HepG2 (cell line): ENCODE data around the gene AQP9. TPM values are rescaled to one million over a fixed set of nuclear protein-coding genes. Genes with fewer than 3 reads are reported as not detected.
A peak's percentile ranks its signal among the peaks of the same experiment; 100 is the strongest.

Source experiments
- CREM ChIP-seq, 2 experiments: sonication (generic) in 1 of 2; formaldehyde crosslinking in 1 of 2; IDR thresholded peaks; 2 replicates each; pipeline versions ENCODE4 v1.4.0 to v1.6.1; 2016 to 2020; ENCODE audit warnings: antibody characterized with exemption in 1 of 2, mild to moderate bottlenecking in 1 of 2, missing genetic modification reagents in 1 of 2
- ESRRA ChIP-seq: sonication (generic); formaldehyde crosslinking; IDR thresholded peaks from 2 replicates; pipeline ENCODE4 v1.5.1; 2020; ENCODE audit warnings: mild to moderate bottlenecking, low read depth, missing genetic modification reagents
- ETV5 ChIP-seq: IDR thresholded peaks from 2 replicates; pipeline ENCODE4 v1.6.1; 2018; ENCODE audit warnings: missing biosample characterization, missing genetic modification reagents, inconsistent platforms, borderline replicate concordance
- FOSL2 ChIP-seq: sonication (generic); formaldehyde crosslinking; IDR thresholded peaks from 2 replicates; pipeline ENCODE4 v1.4.0; 2020; ENCODE audit warnings: missing genetic modification reagents
- FOXA1 ChIP-seq, 2 experiments: fragments of 450-650 bp in 1 of 2; sonication (generic) in 1 of 2; formaldehyde crosslinking in 1 of 2; IDR thresholded peaks; 2 replicates each; pipeline versions ENCODE4 v1.4.0 to v1.6.1; 2016 to 2020; ENCODE audit warnings: missing genetic modification reagents in 1 of 2
- FOXO1 ChIP-seq: sonication (generic); formaldehyde crosslinking; IDR thresholded peaks from 2 replicates; pipeline ENCODE4 v1.4.0; 2020; ENCODE audit warnings: missing genetic modification reagents
- FOXP1 ChIP-seq, 2 experiments: fragments of 450-650 bp in 1 of 2; IDR thresholded peaks; 2 replicates each; pipeline ENCODE4 v1.6.1; 2017 to 2018; ENCODE audit warnings: antibody characterized with exemption in 1 of 2
- HOXD1 ChIP-seq: sonication (generic); formaldehyde crosslinking; IDR thresholded peaks from 2 replicates; pipeline ENCODE4 v1.5.0; 2020; ENCODE audit warnings: missing genetic modification reagents
- MAX ChIP-seq: IDR thresholded peaks from 2 replicates; pipeline ENCODE4 v1.6.1; 2012; ENCODE audit warnings: inconsistent platforms
- MED1 ChIP-seq: sonication (generic); formaldehyde crosslinking; IDR thresholded peaks from 2 replicates; pipeline ENCODE4 v1.4.0; 2020; ENCODE audit warnings: missing genetic modification reagents
- MIXL1 ChIP-seq: IDR thresholded peaks from 2 replicates; pipeline ENCODE4 v1.6.1; 2016
- MLX ChIP-seq: IDR thresholded peaks from 2 replicates; pipeline ENCODE4 v1.6.1; 2016
- MYPOP ChIP-seq: sonication (generic); formaldehyde crosslinking; IDR thresholded peaks from 2 replicates; pipeline ENCODE4 v1.8.1; 2023; ENCODE audit warnings: mild to moderate bottlenecking, moderate library complexity, missing genetic modification reagents
- PHF20 ChIP-seq: sonication (generic); formaldehyde crosslinking; IDR thresholded peaks from 2 replicates; pipeline ENCODE4 v1.5.0; 2020; ENCODE audit warnings: mild to moderate bottlenecking, missing genetic modification reagents
- SALL1 ChIP-seq: sonication (generic); formaldehyde crosslinking; IDR thresholded peaks from 2 replicates; pipeline ENCODE4 v1.8.0; 2022; ENCODE audit warnings: mild to moderate bottlenecking, missing genetic modification reagents
- SOX5 ChIP-seq: IDR thresholded peaks from 2 replicates; pipeline ENCODE4 v1.6.1; 2016; ENCODE audit warnings: borderline replicate concordance
- TARDBP ChIP-seq: sonication (generic); formaldehyde crosslinking; IDR thresholded peaks from 2 replicates; pipeline ENCODE4 v1.8.0; 2022; ENCODE audit warnings: mild to moderate bottlenecking, missing genetic modification reagents
- TBX2 ChIP-seq: sonication (generic); formaldehyde crosslinking; IDR thresholded peaks from 2 replicates; pipeline ENCODE4 v1.5.0; 2020; ENCODE audit warnings: missing genetic modification reagents, mild to moderate bottlenecking, borderline replicate concordance
- TCF7 ChIP-seq: sonication (generic); IDR thresholded peaks from 2 replicates; pipeline ENCODE4 v1.6.1; 2016; ENCODE audit warnings: antibody characterized with exemption, low read depth
- THAP11 ChIP-seq: IDR thresholded peaks from 2 replicates; pipeline ENCODE4 v1.6.1; 2016; ENCODE audit warnings: missing biosample characterization, missing genetic modification reagents
- XRCC5 ChIP-seq: fragments of 200-400 bp; formaldehyde crosslinking; optimal IDR thresholded peaks from 2 replicates; pipeline ENCODE3; 2017; ENCODE audit warnings: mild to moderate bottlenecking, low read length
- YEATS4 ChIP-seq: sonication (generic); formaldehyde crosslinking; IDR thresholded peaks from 2 replicates; pipeline ENCODE4 v1.4.0; 2020; ENCODE audit warnings: missing genetic modification reagents, borderline replicate concordance
- ZBTB20 ChIP-seq: sonication (generic); formaldehyde crosslinking; IDR thresholded peaks from 2 replicates; pipeline ENCODE4 v1.8.1; 2023; ENCODE audit warnings: missing genetic modification reagents, low read depth, mild to moderate bottlenecking, borderline replicate concordance
- ZBTB38 ChIP-seq: sonication (generic); formaldehyde crosslinking; IDR thresholded peaks from 2 replicates; pipeline ENCODE4 v1.5.1; 2020; ENCODE audit warnings: mild to moderate bottlenecking, missing genetic modification reagents
- ZNF101 ChIP-seq: sonication (generic); formaldehyde crosslinking; IDR thresholded peaks from 2 replicates; pipeline ENCODE4 v1.4.0; 2020; ENCODE audit warnings: mild to moderate bottlenecking, low read depth, missing genetic modification reagents, borderline replicate concordance
- ZNF264 ChIP-seq: sonication (generic); formaldehyde crosslinking; IDR thresholded peaks from 2 replicates; pipeline ENCODE4 v1.4.0; 2020; ENCODE audit warnings: missing genetic modification reagents
- ZNF292 ChIP-seq: sonication (generic); formaldehyde crosslinking; IDR thresholded peaks from 2 replicates; pipeline ENCODE4 v1.8.1; 2022; ENCODE audit warnings: mild to moderate bottlenecking, low read depth, missing genetic modification reagents, borderline replicate concordance
- ZNF33B ChIP-seq: sonication (generic); formaldehyde crosslinking; IDR thresholded peaks from 2 replicates; pipeline ENCODE4 v1.5.1; 2020; ENCODE audit warnings: mild to moderate bottlenecking, missing genetic modification reagents
- ZNF552 ChIP-seq: sonication (generic); formaldehyde crosslinking; IDR thresholded peaks from 2 replicates; pipeline ENCODE4 v1.9.0; 2022; ENCODE audit warnings: missing genetic modification reagents, mild to moderate bottlenecking, borderline replicate concordance
- ZNF781 ChIP-seq: sonication (generic); formaldehyde crosslinking; IDR thresholded peaks from 2 replicates; pipeline ENCODE4 v1.5.1; 2020; ENCODE audit warnings: borderline replicate concordance, mild to moderate bottlenecking, missing genetic modification reagents; ENCODE audit errors: not compliant biosample characterization
- polyA plus RNA-seq, 8 experiments: library from polyadenylated mRNA; depleted of rRNA in 3 of 8; stranded (reverse) in 7 of 8; unstranded in 1 of 8; fragments of >200 nt; fragmentation: Illumina TruSeq in 4 of 8; extraction: Trizol in 4 of 8; gene quantifications; 2 replicates each; pipeline versions ENCODE4 v1.2.1 to v1.2.3, GENCODE V29; 2011 to 2016; ENCODE audit warnings: low read depth in 4 of 8, missing spikeins in 1 of 8, mixed read lengths in 1 of 8; ENCODE audit not compliant: insufficient read depth in 1 of 8
- total RNA-seq, 5 experiments: library from RNA; depleted of rRNA; stranded (reverse); fragments of >200 nt; fragmentation: Illumina TruSeq; extraction: Trizol; gene quantifications; 2 replicates each; pipeline ENCODE4 v1.2.3, GENCODE V29; 2016; ENCODE audit warnings: low read depth in 1 of 5

The AQP9 gene
- total and polyA plus RNA-seq, 2 of the 13 experiments (the other 11 are each of a cell fraction or from before 2014, with no cell fraction given), result not detected

DNA sequence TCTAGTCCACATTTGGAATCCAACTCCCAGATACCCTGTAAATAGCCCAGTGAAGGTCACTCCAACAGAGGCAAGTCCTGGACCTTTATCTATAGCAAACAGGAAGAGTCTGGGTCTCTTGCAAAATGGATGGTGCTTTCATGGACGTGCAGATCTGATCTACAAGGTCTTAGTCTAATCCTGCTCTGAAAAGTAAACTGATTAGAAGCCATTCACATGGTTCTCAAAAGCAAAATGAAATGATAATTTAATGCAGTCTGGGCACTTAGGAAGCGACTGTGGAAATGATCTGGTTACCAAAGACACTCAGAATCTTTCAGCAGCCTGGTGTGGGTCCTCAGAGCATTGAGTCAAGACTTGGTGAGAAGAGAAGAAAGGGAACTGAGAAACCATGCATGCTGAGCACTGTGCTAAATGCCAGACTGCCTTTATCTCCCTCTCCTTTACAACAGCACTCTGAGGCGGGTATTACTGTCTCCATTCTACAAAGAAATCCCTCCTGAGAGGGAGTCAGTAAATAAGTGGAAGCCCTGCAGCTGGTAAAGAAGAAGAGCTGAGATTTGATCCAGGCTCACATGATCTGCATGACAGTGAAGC lies 29.0 kb downstream of the AQP9 start (continued):
- TF ChIP-seq FOXA1 (IDR thresholded peaks at IDR 0.05) (no peak), FOXA1 (CRISPR knock-in tag; IDR thresholded peaks at IDR 0.05) (peak; percentile 46), YEATS4 (CRISPR knock-in tag) (0 out of 2 replicates have a peak, but pooled peaks have one; percentile 45), FOSL2 (0 out of 2 replicates have a peak, but pooled peaks have one; percentile 14), XRCC5 (no peak), MAX (no peak; the same call in 1 of the 2 replicates), ZBTB38 (CRISPR knock-in tag) (no peak), ETV5 (CRISPR knock-in tag) (peak; percentile 80), SOX5 (CRISPR knock-in tag) (0 out of 2 replicates have a peak, but pooled peaks have one; percentile 31), ZNF552 (CRISPR knock-in tag) (no peak), CREM (IDR thresholded peaks at IDR 0.05) (peak; percentile 48; the same call in 1 of the 2 replicates), CREM (CRISPR knock-in tag; IDR thresholded peaks at IDR 0.05) (no peak), FOXO1 (CRISPR knock-in tag) (peak; percentile 87), ZNF292 (peak; percentile 67; the same call in 1 of the 2 replicates), PHF20 (CRISPR knock-in tag) (no peak), ZBTB20 (CRISPR knock-in tag) (peak; percentile 59; the same call in 1 of the 2 replicates), TCF7 (peak; percentile 58), ESRRA (CRISPR knock-in tag) (peak; percentile 67; the same call in 1 of the 2 replicates), TARDBP (CRISPR knock-in tag) (peak; percentile 77; the same call in 1 of the 2 replicates), THAP11 (CRISPR knock-in tag) (no peak), MIXL1 (CRISPR knock-in tag) (peak; percentile 48; the same call in 1 of the 2 replicates), SALL1 (CRISPR knock-in tag) (peak; percentile 57; the same call in 1 of the 2 replicates), ZNF264 (CRISPR knock-in tag) (peak; percentile 57; the same call in 1 of the 2 replicates), MYPOP (CRISPR knock-in tag) (0 out of 2 replicates have a peak, but pooled peaks have one; percentile 31), ZNF781 (CRISPR knock-in tag) (peak; percentile 41), ZNF33B (no peak), MED1 (CRISPR knock-in tag) (peak; percentile 93), FOXP1 (IDR thresholded peaks at IDR 0.05) (no peak), FOXP1 (CRISPR knock-in tag; IDR thresholded peaks at IDR 0.05) (peak; percentile 64; the same call in 1 of the 2 replicates), TBX2 (CRISPR knock-in tag) (0 out of 2 replicates have a peak, but pooled peaks have one; percentile 29), ZNF101 (no peak), HOXD1 (CRISPR knock-in tag) (0 out of 2 replicates have a peak, but pooled peaks have one; percentile 23), MLX (no peak)
